GM10248 (cell line): ENCODE results near the gene NODAL.

Source experiments
- CTCF ChIA-PET: fragments of 300-600 bp; sonication (Branson Sonifier 250); formaldehyde crosslinking; extraction: SDS; loops from one replicate; lab custom pipeline; 2021; ENCODE audit warnings: antibody characterized with exemption; lab: Yijun Ruan, JAX
- POLR2A ChIA-PET: fragments of 350-650 bp; sonication (Branson Sonifier 250); formaldehyde crosslinking; extraction: SDS; loops from one replicate; lab custom pipeline; 2020; ENCODE audit warnings: antibody characterized with exemption; lab: Yijun Ruan, JAX
- DNase-seq: peaks from one replicate; pipeline ENCODE4 v3.0.0; 2012; ENCODE audit errors: extremely low spot score
- TF ChIP-seq, protein P1 (sequence below): IDR thresholded peaks from 2 replicates; pipeline ENCODE4 v1.5.1; 2012; ENCODE audit warnings: mild to moderate bottlenecking, low read depth; ENCODE audit errors: extremely low read depth, missing control alignments, control extremely low read depth

Gene NODAL

DNA sequence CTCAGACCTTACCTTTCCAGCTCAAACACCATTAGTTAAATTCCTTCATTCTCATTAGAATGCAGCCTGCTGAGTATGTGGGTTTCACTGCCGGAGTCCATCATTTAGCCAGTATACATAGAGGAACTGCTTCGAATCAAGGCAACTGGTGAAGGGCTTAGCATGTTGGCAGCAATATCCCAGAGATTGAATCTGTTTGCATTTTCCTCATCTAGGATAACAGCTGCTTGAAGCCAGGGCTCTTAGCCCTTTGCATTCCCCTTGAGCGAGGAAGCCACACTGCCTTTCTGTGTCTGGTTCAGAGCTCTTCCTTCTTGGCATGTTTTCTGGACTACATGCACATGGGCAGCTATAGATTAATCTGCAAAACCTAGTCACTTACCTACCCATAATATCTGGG is 14.7 kb downstream of the NODAL start:
- TF ChIP-seq, protein P1, sequence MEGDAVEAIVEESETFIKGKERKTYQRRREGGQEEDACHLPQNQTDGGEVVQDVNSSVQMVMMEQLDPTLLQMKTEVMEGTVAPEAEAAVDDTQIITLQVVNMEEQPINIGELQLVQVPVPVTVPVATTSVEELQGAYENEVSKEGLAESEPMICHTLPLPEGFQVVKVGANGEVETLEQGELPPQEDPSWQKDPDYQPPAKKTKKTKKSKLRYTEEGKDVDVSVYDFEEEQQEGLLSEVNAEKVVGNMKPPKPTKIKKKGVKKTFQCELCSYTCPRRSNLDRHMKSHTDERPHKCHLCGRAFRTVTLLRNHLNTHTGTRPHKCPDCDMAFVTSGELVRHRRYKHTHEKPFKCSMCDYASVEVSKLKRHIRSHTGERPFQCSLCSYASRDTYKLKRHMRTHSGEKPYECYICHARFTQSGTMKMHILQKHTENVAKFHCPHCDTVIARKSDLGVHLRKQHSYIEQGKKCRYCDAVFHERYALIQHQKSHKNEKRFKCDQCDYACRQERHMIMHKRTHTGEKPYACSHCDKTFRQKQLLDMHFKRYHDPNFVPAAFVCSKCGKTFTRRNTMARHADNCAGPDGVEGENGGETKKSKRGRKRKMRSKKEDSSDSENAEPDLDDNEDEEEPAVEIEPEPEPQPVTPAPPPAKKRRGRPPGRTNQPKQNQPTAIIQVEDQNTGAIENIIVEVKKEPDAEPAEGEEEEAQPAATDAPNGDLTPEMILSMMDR, result no peak
- DNase-seq, result no peak
- POLR2A ChIA-PET, result no interaction called here
- CTCF ChIA-PET, result interaction anchor here (1.0 to 3.9 kb wide), 5 partner anchors 9 to 161 kb away, joined by 3 to 12 read pairs (median 4); no protein-coding TSS in a partner anchor

DNA sequence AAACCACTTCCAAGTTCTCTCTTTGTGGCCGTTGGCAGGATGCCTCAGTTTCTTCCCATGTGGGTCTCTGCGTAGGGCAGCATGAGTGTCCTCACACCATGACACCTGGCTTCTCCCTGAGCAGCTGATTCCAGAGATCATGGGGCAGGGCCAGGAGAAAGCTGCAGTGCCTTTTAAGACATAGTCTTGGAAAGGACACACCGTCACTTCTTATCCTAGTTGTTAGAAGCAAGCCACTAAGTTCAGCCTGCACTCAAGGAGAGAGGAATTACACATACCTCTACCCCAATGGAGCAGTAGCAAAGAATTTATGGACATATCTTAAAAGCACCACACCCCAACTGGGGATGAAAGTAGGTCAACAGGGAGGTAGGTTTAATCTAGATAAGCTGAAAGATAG is 16.4 kb downstream of the NODAL start:
- TF ChIP-seq, protein P1, result no peak
- ChIA-PET POLR2A (interaction anchor here (0.7 kb wide), 1 partner anchor 21 kb away, joined by 3 read pairs; the partner anchor contains the start of gene EIF4EBP2), CTCF (interaction anchor here (0.9 to 2.0 kb wide), 7 partner anchors 11 to 160 kb away, joined by 3 to 11 read pairs (median 3); no protein-coding TSS in a partner anchor)
- DNase-seq, result no peak

DNA sequence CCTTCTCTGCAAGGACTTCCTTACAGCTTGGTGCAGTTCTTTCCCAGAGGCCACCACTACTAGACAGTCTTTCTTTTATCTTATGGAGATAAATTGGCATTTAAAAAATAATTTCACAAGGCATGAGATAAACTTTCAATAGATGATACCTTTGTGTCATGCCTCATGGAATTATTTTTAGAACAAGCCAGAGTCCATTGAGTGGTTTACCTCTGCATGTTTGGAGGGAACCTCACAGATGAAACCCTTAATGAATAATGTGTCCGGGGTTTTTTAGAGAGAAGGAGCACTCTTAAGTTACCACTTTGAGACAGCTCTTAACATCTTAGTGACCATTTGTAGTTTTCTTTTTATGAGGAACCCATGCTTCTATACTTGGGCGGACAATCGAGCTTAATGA is 17.2 kb downstream of the NODAL start:
- DNase-seq, result no peak
- TF ChIP-seq, protein P1, result no peak
- ChIA-PET CTCF (interaction anchor here (1.1 to 2.0 kb wide), 4 partner anchors 12 to 37 kb away, joined by 3 to 11 read pairs (median 4); no protein-coding TSS in a partner anchor), POLR2A (no interaction called here)

DNA sequence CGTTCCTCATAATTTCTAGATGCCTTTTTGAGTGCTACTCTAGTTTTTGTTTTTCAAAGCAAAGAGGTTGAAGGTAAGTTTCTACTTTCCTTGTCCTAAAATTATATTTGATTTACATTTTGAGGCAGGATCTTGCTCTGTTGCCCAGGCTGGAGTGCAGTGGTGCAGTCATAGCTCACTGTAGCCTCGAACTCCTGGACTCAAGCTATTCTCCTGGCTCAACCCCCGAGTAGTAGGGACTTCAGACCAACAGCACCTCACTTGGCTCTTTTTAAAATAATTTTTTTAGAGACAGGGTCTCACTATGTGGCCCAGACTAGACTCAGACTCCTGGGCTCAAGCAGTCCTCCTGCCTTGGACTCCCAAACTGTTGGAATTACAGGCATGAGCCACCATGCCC is 22.8 kb downstream of the NODAL start:
- DNase-seq, result no peak
- CTCF ChIA-PET, result interaction anchor here (1.5 to 3.1 kb wide), 2 partner anchors 9 to 13 kb away, joined by 5 to 12 read pairs; no protein-coding TSS in a partner anchor
- POLR2A ChIA-PET, result no interaction called here
- TF ChIP-seq, protein P1, result no peak

DNA sequence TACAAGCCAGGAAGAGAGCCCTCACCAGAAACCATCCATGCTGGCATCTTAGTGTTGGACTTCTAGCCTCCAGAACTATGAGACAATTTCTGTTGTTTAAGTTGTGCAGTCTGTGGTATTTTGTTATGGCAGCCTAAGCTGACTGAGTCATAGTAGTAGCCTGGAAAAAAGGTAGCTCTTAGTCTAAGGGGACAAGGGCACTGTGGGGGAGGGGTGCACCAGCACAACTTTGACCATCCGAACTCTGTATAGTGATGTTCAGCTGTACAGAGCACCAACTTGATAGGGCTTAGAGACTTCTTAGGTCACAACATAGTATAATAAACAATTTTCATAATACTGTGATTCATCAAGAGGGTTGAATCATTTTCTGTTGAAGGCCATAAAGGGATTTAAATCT is 23.3 kb downstream of the NODAL start:
- CTCF ChIA-PET, result interaction anchor here (0.9 to 3.1 kb wide), 3 partner anchors 9 to 303 kb away, joined by 3 to 12 read pairs (median 5); no protein-coding TSS in a partner anchor
- POLR2A ChIA-PET, result no interaction called here
- TF ChIP-seq, protein P1, result no peak

DNA sequence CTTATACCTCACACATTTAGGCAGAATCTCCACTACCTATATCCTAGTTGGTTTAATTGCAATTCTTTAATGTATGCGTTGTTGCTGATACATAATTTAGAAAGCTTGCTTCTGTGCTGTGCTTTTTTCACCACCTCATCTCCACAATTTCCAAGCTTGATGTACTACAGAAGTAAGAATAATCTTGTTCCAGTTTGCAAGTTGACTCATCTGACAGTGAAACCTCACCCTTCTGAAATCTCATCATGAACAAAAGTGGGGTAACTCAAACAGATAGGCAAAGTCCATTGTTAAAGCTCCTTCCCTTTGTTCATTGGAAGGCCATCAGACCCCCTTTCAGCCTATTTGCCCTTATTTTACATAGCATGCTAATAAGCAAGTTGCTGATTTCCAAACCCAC is 23.9 kb downstream of the NODAL start:
- ChIA-PET POLR2A (no interaction called here), CTCF (interaction anchor here (0.9 to 3.1 kb wide), 4 partner anchors 10 to 302 kb away, joined by 3 to 12 read pairs (median 4); no protein-coding TSS in a partner anchor)
- TF ChIP-seq, protein P1, result no peak
- DNase-seq, result no peak

More for the DNA sequence above, 23.3 kb downstream of the NODAL start:
- no peak for DNase-seq
